Endodermal cell (in vitro differentiated cells): Measurements from ENCODE around the gene BPHL. TPM values are rescaled to one million over a fixed set of nuclear protein-coding genes. Genes with fewer than 3 reads are reported as not detected.

Source experiments
- DNase-seq: peaks from one replicate; pipeline ENCODE4 v3.0.0-alpha.2; 2017
- H3K27ac ChIP-seq: 2 replicates; pipeline ENCODE4 v1.5.1; 2013; ENCODE audit warnings: mild to moderate bottlenecking, low read depth, low read length, moderate library complexity
- H3K27me3 ChIP-seq: 2 replicates; pipeline ENCODE4 v1.6.1; 2013; ENCODE audit warnings: mild to moderate bottlenecking, low read length, moderate library complexity; ENCODE audit not compliant: insufficient read depth, control insufficient read depth, poor library complexity, severe bottlenecking
- H3K36me3 ChIP-seq: 2 replicates; pipeline ENCODE4 v1.7.0; 2013; ENCODE audit warnings: mild to moderate bottlenecking, low read length, moderate library complexity; ENCODE audit not compliant: control insufficient read depth, insufficient read depth
- H3K4me1 ChIP-seq: one replicate; pipeline ENCODE4 v1.7.0; 2013; ENCODE audit warnings: low read length; ENCODE audit not compliant: control insufficient read depth, insufficient read depth
- H3K4me3 ChIP-seq: 2 replicates; pipeline ENCODE4 v1.5.1; 2013; ENCODE audit warnings: mild to moderate bottlenecking, low read length, moderate library complexity
- H3K9ac ChIP-seq: 2 replicates; pipeline ENCODE4 v1.6.1; 2013; ENCODE audit warnings: mild to moderate bottlenecking, low read length, moderate library complexity; ENCODE audit not compliant: poor library complexity, severe bottlenecking; ENCODE audit errors: extremely low read depth
- H3K9me3 ChIP-seq: 2 replicates; pipeline ENCODE4 v1.6.1; 2013; ENCODE audit warnings: mild to moderate bottlenecking, low read length, moderate library complexity; ENCODE audit not compliant: control insufficient read depth
- H3K27ac Mint-ChIP-seq: 2 replicates; pipeline ENCODE4 v1.8.0; 2020; ENCODE audit warnings: mixed read lengths
- H3K27me3 Mint-ChIP-seq: 2 replicates; pipeline ENCODE4 v1.8.0; 2021; ENCODE audit warnings: mild to moderate bottlenecking, mixed read lengths; ENCODE audit not compliant: insufficient read depth
- H3K36me3 Mint-ChIP-seq: 2 replicates; pipeline ENCODE4 v1.8.0; 2020; ENCODE audit warnings: low read depth, mixed read lengths
- H3K4me1 Mint-ChIP-seq: 2 replicates; pipeline ENCODE4 v1.8.0; 2020; ENCODE audit warnings: mixed read lengths
- H3K4me3 Mint-ChIP-seq: 2 replicates; pipeline ENCODE4 v1.8.0; 2020; ENCODE audit warnings: mild to moderate bottlenecking, moderate library complexity, mixed read lengths
- H3K9me3 Mint-ChIP-seq: 2 replicates; pipeline ENCODE4 v1.8.0; 2020; ENCODE audit warnings: mild to moderate bottlenecking, mixed read lengths
- WGBS, 2 experiments: methylation state at CpG; one replicate each; pipeline versions ENCODE4 v1.1.5 to v1.1.7; 2013; ENCODE audit warnings: missing lambda C conversion rate in 2 of 2, mixed read lengths in 1 of 2; ENCODE audit not compliant: insufficient coverage in 1 of 2, insufficient read length in 1 of 2; 5-methylcytosine and 5-hydroxymethylcytosine counted together
- total RNA-seq, 2 donors: library from RNA; stranded (reverse); fragmentation: NEBNext Ultra II Directional in 1 of 2; extraction: Animal tissue kit (Norgen Biotek cat#: 25700) in 1 of 2; gene quantifications; 2 replicates in 1 of 2; 3 replicates in 1 of 2; pipeline ENCODE4 v1.2.1, GENCODE V29; 2021
- TF ChIP-seq, protein P1 (sequence below): fragments of 200-600 bp; sonication (generic); conservative IDR thresholded peaks from 2 replicates; pipeline ENCODE4 v1.5.0; 2021; ENCODE audit warnings: antibody characterized with exemption, mild to moderate bottlenecking

BPHL gene
- total RNA-seq, 2 donors from 2014 or later, result 42.8 to 42.9 TPM

DNA sequence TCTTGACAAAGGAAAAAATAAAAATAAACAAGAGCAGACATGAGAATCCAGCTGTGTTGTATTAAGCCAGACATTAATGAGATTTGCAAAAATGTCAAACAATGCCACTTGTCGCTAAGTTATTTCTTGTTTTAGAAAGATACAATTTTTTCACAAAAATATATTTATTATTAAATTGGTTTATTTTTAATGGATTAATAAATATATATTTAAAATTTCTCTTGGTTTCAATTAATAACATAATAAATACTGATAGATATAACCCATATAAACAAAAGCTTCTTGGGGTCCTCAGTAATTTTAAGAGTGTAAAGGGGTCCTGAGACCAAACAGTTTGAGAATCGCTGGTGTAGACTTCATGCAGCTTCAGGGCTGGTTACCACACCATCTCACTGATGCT lies 82.9 kb downstream of the BPHL start:
- Histone ChIP-seq H3K36me3 (no peaks in the 10 kb centered on the region), H3K27me3 (no peaks in the 10 kb centered on the region), H3K9ac (no peak overlapping the region), H3K9me3 (no peaks in the 10 kb centered on the region), H3K4me1 (no peaks in the 10 kb centered on the region), H3K27ac (no peak overlapping the region), H3K4me3 (no peak overlapping the region)
- no peak for DNase-seq
- 76 to 80% methylated on average over 1 to 2 of the region's 2 CpGs for WGBS, 2 experiments
- TF ChIP-seq, protein P1, sequence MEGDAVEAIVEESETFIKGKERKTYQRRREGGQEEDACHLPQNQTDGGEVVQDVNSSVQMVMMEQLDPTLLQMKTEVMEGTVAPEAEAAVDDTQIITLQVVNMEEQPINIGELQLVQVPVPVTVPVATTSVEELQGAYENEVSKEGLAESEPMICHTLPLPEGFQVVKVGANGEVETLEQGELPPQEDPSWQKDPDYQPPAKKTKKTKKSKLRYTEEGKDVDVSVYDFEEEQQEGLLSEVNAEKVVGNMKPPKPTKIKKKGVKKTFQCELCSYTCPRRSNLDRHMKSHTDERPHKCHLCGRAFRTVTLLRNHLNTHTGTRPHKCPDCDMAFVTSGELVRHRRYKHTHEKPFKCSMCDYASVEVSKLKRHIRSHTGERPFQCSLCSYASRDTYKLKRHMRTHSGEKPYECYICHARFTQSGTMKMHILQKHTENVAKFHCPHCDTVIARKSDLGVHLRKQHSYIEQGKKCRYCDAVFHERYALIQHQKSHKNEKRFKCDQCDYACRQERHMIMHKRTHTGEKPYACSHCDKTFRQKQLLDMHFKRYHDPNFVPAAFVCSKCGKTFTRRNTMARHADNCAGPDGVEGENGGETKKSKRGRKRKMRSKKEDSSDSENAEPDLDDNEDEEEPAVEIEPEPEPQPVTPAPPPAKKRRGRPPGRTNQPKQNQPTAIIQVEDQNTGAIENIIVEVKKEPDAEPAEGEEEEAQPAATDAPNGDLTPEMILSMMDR, result no peak
- Mint-ChIP-seq H3K4me3 (no peak overlapping the region), H3K9me3 (peaks cover 6% of the 10 kb centered on the region), H3K36me3 (no peaks in the 10 kb centered on the region), H3K4me1 (peaks cover 9% of the 10 kb centered on the region), H3K27ac (no peak overlapping the region), H3K27me3 (no peaks in the 10 kb centered on the region)

Other genes with a start within 250 kb of the BPHL start
- 100 to 1,000 TPM; 192 to 390 TPM for gene SERPINB9, start 215.4 kb upstream of the BPHL start, total RNA-seq
- 100 to 1,000 TPM; 128 to 150 TPM for gene SERPINB6, start 147.1 kb upstream of the BPHL start, total RNA-seq
- 100 to 1,000 TPM in 1 of 2 donors, 10 to 100 TPM in 1; 50.8 to 199 TPM for gene NQO2, start 118.8 kb upstream of the BPHL start, total RNA-seq
- gene RIPK1, start 50.2 kb upstream of the BPHL start, total RNA-seq, result 10 to 100 TPM; 10.2 to 18.7 TPM
- gene TUBB2A, start 38.8 kb downstream of the BPHL start, total RNA-seq, result 100 to 1,000 TPM; 262 to 297 TPM
- gene TUBB2B, start 108.9 kb downstream of the BPHL start, total RNA-seq, result 100 to 1,000 TPM; 253 to 304 TPM
- 10 to 100 TPM; 16.0 to 21.5 TPM for gene PSMG4, start 140.2 kb downstream of the BPHL start, total RNA-seq